Mucosa of rectum (tissue), 2 donors: ENCODE measurements around the gene OGFRL1.
"Not testable (repeated sequence)": the region's sequence is repeated elsewhere in the genome, so short reads cannot be mapped to it uniquely, and the experiment has no call there.

Source experiments
- H3K27ac ChIP-seq, 2 donors: one replicate each; pipeline ENCODE4 v1.7.0; 2013; ENCODE audit warnings: inconsistent platforms in 2 of 2, low read depth in 2 of 2, low read length in 2 of 2
- H3K27me3 ChIP-seq, 2 donors: one replicate each; pipeline ENCODE4 v1.7.0; 2013; ENCODE audit warnings: low read length in 2 of 2; ENCODE audit not compliant: control insufficient read depth in 2 of 2, insufficient read depth in 2 of 2
- H3K36me3 ChIP-seq, 2 donors: one replicate each; pipeline ENCODE4 v1.7.0; 2013; ENCODE audit warnings: low read length in 2 of 2; ENCODE audit not compliant: control insufficient read depth in 2 of 2, insufficient read depth in 2 of 2
- H3K4me1 ChIP-seq, 2 donors: one replicate each; pipeline ENCODE4 v1.7.0; 2013; ENCODE audit warnings: low read length in 2 of 2, mild to moderate bottlenecking in 1 of 2; ENCODE audit not compliant: control insufficient read depth in 2 of 2, insufficient read depth in 2 of 2
- H3K4me3 ChIP-seq, 2 donors: one replicate each; pipeline ENCODE4 v1.7.0; 2013; ENCODE audit warnings: low read length in 2 of 2
- H3K9ac ChIP-seq, 2 donors: one replicate each; pipeline ENCODE4 v1.7.0; 2013; ENCODE audit warnings: low read length in 2 of 2, low read depth in 1 of 2, mild to moderate bottlenecking in 1 of 2
- H3K9me3 ChIP-seq, 2 donors: one replicate each; pipeline ENCODE4 v1.7.0; 2013; ENCODE audit warnings: low read length in 2 of 2; ENCODE audit not compliant: control insufficient read depth in 2 of 2
- donor health status: healthy.
- donor health status: Normal muscosa, but diverticular disease.

OGFRL1 gene

DNA sequence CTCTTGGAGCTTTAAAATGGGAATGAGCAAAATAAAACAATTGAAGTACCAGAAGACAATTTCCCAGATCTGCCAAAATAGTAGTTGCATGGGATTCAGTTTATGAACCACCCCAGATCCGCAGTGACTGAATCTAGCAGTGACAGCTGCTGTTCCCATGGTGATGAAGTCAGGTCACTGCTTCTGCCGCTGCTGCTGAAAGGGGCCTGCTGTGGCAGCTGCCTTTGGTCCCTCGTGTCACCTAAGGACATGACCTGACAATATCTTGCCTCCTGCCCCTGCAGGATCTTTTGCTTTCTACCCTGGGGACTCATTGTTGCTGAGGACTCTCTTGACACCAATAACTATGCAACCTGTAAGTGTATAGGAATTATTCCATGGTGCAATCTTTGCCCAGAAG lies 34.3 kb upstream of the OGFRL1 start:
- Histone ChIP-seq H3K4me3 (no peak overlapping the region), H3K9ac (no peak overlapping the region), H3K9me3 (no peaks in the 10 kb centered on the region), H3K4me1 (no peaks in the 10 kb centered on the region), H3K27ac (no peak overlapping the region), H3K27me3 (peaks cover 0 to 3% of the 10 kb centered on the region in 2 donors), H3K36me3 (no peaks in the 10 kb centered on the region)

DNA sequence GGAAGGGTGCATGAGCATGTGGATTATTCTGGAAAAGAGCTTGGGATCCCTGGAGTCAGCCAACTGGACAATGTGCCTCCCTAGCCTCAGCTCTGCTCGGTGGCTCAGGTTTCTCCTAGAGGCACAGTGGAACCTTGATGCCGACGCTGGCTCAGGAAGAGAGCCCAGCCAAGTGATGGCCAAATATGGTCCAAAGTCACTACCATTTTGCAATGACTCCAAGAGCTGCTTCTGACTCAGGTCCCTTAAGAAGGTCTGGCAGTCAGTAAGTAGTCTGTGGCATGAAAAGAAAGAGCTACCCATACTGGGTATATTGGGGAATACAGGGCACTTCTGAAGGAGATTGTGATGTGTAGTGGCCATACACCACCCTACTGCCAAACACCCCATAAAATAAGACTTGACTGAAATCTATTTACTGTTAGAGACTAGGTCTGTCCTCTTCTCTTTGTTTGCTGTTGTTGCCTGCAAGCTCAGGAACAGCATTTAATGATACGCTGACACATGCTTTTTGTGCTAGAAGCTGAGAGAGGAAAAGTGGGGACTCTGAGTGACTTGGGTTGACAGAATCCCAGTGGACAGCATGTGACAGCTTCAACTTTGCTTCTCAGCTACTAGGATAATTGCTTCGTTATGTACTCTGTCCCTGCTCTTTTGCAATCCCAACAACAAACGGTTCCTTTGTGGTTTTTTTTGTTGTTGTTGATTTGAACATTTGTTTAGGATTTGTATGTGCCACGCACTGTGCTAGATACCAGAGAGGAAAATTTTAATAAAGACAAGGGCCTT lies 30.3 kb upstream of the OGFRL1 start:
- Histone ChIP-seq H3K36me3 (no peaks in the 10 kb centered on the region), H3K4me3 (no peak overlapping the region), H3K27ac (no peak overlapping the region), H3K9ac (no peak overlapping the region), H3K9me3 (no peaks in the 10 kb centered on the region), H3K27me3 (peaks cover 0 to 5% of the 10 kb centered on the region in 2 donors), H3K4me1 (no peaks in the 10 kb centered on the region)

DNA sequence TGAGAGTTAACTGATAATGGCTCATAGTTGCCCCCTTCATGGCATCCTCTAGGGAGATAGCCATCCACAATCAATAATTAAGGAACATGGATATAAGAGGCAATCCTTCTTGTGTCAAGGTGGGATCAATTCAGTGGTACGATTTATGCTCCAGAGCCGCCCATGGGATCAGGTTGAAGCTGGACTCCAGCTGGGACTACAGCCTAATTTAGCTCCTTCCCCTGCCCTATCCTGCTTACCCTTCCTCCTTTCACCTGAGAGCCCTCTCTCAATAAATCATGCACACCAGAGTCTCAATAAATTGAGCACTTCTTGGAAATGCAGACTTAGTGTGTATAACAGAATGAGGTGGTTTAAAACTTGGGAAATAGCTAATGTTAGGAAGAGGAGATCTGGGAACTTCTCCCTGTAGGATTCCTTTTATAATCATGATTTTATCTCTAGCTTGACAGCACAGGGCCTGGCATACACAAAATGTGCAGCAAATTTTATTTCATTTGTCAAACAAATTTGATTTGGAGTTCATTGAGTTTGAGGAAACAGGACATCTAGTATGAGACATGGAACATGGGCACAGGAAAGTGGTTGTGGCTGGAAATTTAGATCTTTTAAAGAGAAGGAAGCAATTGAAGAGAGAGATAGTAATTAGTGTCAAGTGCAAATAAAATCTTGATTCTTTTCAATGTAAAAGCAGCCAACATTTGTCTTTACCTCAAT lies 28.6 kb upstream of the OGFRL1 start:
- H3K4me3 ChIP-seq, result no peak overlapping the region
- H3K27me3 ChIP-seq, result peaks cover 0 to 5% of the 10 kb centered on the region in 2 donors
- no peaks in the 10 kb centered on the region for H3K36me3 ChIP-seq

DNA sequence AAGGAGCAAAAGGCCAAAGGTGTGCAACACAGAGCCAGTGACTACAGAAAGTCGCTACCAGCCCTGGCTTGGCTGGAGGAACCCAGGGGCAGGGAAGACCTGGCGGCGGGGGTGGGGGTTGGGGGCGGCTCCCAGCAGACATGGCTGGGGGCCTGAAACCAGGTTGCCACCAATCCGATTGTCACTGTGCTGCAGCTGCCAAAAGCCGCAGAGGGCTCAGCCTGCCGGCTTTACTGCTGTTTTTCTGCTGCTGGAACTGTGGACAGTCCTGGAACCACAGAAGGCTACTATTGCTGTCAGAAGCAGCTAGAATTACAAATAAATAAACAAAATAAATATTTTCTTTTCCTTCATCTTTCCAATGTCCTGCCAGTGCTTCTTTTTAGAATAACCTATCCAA lies 25.7 kb upstream of the OGFRL1 start:
- H3K27ac ChIP-seq, result no peak overlapping the region

More for the DNA sequence above, 28.6 kb upstream of the OGFRL1 start:
- Histone ChIP-seq H3K4me1 (no peaks in the 10 kb centered on the region), H3K9ac (no peak overlapping the region), H3K27ac (no peak overlapping the region), H3K9me3 (no peaks in the 10 kb centered on the region)

DNA sequence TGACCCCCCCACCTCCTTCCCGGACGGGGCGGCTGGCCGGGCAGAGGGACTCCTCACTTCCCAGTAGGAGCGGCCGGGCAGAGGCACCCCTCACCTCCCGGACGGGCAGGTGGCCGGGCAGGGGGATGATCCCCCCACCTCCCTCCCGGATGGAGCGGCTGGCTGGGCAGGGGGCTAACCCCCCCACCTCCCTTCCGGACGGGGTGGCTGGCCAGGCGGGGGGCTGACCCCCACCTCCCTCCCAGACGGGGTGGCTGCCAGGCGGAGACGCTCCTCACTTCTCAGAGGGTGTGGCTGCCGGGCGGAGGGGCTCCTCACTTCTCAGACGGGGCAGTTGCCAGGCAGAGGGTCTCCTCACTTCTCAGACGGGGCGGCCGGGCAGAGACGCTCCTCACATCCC lies 22.2 kb upstream of the OGFRL1 start:
- H3K27ac ChIP-seq, H3K4me3 ChIP-seq, H3K4me1 ChIP-seq, H3K36me3 ChIP-seq, H3K27me3 ChIP-seq, H3K9ac ChIP-seq, H3K9me3 ChIP-seq: not testable (repeated sequence)

More for the DNA sequence above, 25.7 kb upstream of the OGFRL1 start:
- no peak overlapping the region for H3K4me3 ChIP-seq
- H3K4me1 ChIP-seq, result no peaks in the 10 kb centered on the region
- no peaks in the 10 kb centered on the region for H3K9me3 ChIP-seq
- peaks cover 0 to 3% of the 10 kb centered on the region in 2 donors for H3K27me3 ChIP-seq
- no peaks in the 10 kb centered on the region for H3K36me3 ChIP-seq
- no peak overlapping the region for H3K9ac ChIP-seq

DNA sequence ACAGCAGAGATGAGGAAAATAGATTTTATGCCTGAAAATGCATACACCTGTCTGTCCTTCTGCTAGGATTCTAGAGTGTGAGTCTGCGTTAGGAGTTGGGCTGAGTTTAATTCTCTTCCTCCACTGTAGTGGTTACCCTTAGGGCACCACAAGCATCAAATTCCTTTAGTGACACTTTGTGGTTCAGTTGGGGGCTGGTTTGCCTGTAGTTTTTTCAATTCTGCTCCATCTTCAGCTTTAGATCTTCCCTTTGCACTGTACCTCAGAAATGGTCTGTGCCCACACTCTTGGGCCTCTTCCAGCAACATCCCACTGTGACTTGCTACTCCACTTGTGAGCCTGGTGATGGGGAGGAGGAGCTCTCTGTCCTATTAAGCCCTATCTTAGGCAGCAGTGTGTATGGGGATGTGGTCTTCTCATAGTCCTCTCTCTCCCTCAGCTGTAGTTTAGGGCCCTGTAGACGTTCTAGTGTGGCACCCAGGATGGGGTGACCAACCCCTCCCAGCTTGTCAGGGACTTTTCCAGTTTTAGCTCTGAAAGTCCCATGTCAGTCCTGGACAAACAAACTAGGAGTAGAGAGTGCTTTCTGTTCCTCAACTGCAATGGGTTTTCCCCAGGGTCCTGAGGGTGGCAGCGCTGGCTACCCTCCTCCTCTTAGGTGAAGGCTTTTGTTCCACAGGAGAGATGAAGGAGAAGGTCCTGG lies 19.7 kb upstream of the OGFRL1 start:
- H3K4me1 ChIP-seq, result no peaks in the 10 kb centered on the region
- H3K9me3 ChIP-seq, result no peaks in the 10 kb centered on the region
- no peak overlapping the region for H3K9ac ChIP-seq
- H3K27me3 ChIP-seq, result no peaks in the 10 kb centered on the region
- H3K4me3 ChIP-seq, result no peak overlapping the region
- H3K27ac ChIP-seq, result no peak overlapping the region
- H3K36me3 ChIP-seq, result no peaks in the 10 kb centered on the region

DNA sequence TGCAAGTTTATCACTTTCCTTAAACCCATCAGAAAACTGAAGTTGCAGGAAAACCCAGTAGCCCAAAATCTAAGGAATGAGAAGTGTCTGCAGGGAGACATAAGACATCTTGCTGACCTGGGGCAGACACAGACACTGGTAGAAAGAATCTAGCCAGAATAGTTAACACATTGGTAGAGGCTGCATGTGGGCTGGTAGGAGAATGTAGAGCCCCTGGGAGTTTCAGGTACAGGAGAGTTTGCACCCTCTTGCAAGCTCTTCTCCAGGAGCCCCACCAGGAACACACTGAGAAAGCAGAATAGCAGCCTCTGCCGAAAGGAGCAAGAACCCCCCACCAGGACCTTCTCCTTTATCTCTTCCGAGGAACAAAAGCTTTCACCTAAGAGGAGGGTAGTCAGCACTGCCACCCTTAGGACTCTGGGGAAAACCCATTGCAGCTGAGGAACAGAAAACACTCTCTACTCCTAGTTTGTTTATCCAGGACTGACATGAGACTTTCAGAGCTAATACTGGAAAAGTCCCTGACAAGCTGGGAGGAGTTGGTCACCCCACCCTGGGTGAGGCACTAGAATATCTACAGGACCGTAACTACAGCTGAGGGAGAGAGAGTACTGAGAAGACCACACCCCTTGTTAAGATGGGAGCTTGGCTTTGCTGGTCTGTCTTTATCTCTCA lies 10.5 kb upstream of the OGFRL1 start:
- Histone ChIP-seq H3K9me3 (no peaks in the 10 kb centered on the region), H3K36me3 (no peaks in the 10 kb centered on the region), H3K9ac (no peak overlapping the region), H3K27ac (no peak overlapping the region), H3K4me3 (no peak overlapping the region), H3K27me3 (no peaks in the 10 kb centered on the region), H3K4me1 (no peaks in the 10 kb centered on the region)

DNA sequence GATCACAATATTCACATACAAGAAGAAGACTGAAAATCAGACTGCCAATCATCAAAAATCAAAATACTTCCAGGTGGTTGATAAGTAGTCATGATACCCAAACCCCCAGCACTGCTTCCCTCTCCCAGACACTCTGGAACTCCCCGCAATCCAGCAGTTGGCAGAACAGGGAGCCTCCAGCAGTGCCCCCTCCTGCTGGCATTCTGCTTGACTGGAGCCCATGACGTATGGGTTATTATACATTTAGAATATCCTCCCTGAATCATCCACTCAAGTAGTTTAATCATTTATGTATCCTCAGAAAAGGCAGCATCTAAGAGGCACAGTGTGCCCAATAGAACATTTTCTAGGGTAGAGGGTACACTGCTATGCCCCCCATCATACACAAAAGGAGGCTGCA lies 9.3 kb upstream of the OGFRL1 start:
- H3K9ac ChIP-seq, result no peak overlapping the region
- H3K9me3 ChIP-seq, result no peaks in the 10 kb centered on the region
- no peaks in the 10 kb centered on the region for H3K4me1 ChIP-seq
- H3K27me3 ChIP-seq, result no peaks in the 10 kb centered on the region
- no peak overlapping the region for H3K4me3 ChIP-seq
- no peak overlapping the region for H3K27ac ChIP-seq
- H3K36me3 ChIP-seq, result no peaks in the 10 kb centered on the region

DNA sequence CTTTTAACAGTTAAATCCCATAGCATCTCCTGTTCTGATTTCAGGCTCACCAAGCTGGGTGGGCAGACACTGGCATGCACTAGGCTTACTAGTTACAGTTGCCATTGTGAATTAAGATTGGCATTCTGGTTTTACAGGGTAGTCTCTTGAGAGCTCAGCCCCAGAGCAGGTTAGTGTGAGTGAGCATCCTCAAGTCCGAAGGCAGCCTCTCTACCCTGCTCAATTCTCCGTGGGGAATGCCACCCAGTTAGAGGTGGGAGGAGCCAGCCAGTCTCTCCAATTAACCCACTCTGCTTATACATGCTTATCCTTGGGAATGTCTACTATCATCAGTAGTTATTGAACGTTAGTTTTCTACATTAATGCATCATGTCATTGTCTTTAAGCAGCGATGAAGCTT lies 8.9 kb upstream of the OGFRL1 start:
- no peak overlapping the region for H3K27ac ChIP-seq
- no peaks in the 10 kb centered on the region for H3K4me1 ChIP-seq
- H3K4me3 ChIP-seq, result no peak overlapping the region
- no peaks in the 10 kb centered on the region for H3K27me3 ChIP-seq
- no peaks in the 10 kb centered on the region for H3K9me3 ChIP-seq
- no peaks in the 10 kb centered on the region for H3K36me3 ChIP-seq
- no peak overlapping the region for H3K9ac ChIP-seq

DNA sequence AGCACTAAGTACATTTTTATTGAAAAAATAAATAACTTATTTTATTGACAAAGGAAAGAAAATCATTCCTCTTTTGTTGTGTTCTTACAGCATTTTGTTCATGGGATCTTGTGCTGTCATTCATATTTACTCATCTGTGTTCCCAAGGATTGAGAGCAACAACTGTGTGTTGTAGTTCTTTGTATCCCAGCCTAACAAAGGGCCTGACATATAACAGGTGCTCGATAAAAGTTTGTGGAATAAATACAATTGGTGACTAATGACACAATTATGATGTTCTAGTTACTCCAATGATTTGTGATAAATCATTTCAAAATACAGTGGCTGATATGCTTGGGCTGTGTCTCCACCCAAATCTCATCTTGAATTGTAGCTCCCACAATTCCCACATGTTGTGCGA lies 7.9 kb upstream of the OGFRL1 start:
- H3K9ac ChIP-seq, result no peak overlapping the region
- no peaks in the 10 kb centered on the region for H3K36me3 ChIP-seq
- no peak overlapping the region for H3K4me3 ChIP-seq
- no peak overlapping the region for H3K27ac ChIP-seq
- H3K4me1 ChIP-seq, result no peaks in the 10 kb centered on the region
- H3K9me3 ChIP-seq, result no peaks in the 10 kb centered on the region
- no peaks in the 10 kb centered on the region for H3K27me3 ChIP-seq
